ENCODE results near the gene TRIM47. TPM values are rescaled to one million over a fixed set of nuclear protein-coding genes. Genes with fewer than 3 reads are reported as not detected.

Gene TRIM47
- total and polyA plus RNA-seq, 2 of the 13 experiments (the other 11 are each of a cell fraction or from before 2014, with no cell fraction given), result 33.5 to 82.0 TPM

GRCh38 chr17:75843577-75844529, 34.5 kb downstream of the TRIM47 start, which contains the start of gene UNC13D (continued):
- no peak; the same call in 1 of the 2 replicates for TF ChIP-seq SOX13 (IDR thresholded peaks at IDR 0.05)
- no peak for TF ChIP-seq SOX13 (CRISPR knock-in tag; conservative IDR thresholded peaks at IDR 0.05 in 1 of 2, IDR thresholded peaks at IDR 0.05 in 1 of 2)
- TF ChIP-seq ZNF512B (CRISPR knock-in tag; IDR thresholded peaks at IDR 0.05; ENCODE audit: borderline replicate concordance), result 0 out of 2 replicates have a peak, but pooled peaks have one; percentile 40
- TF ChIP-seq SMARCE1 (IDR thresholded peaks at IDR 0.05; ENCODE audit: borderline replicate concordance), result no peak
- peak; percentile 78 for TF ChIP-seq ZNF407 (CRISPR knock-in tag; IDR thresholded peaks at IDR 0.05; ENCODE audit: not compliant biosample characterization)
- no peak for TF ChIP-seq GRHL1 (CRISPR knock-in tag; conservative IDR thresholded peaks at IDR 0.05)
- TF ChIP-seq NFIC (IDR thresholded peaks at IDR 0.05; ENCODE audit: low read length), result no peak
- TF ChIP-seq ZNF556 (CRISPR knock-in tag; IDR thresholded peaks at IDR 0.05; ENCODE audit: borderline replicate concordance), result 0 out of 2 replicates have a peak, but pooled peaks have one; percentile 11
- TF ChIP-seq ZBTB21 (CRISPR knock-in tag; IDR thresholded peaks at IDR 0.05), result no peak
- TF ChIP-seq ZNF234 (CRISPR knock-in tag; conservative IDR thresholded peaks at IDR 0.05), result no peak

Data from HepG2 (cell line).